NB4 (cell line): ENCODE data around the gene STIM1.

Source experiments
- DNase-seq: peaks from one replicate; pipeline ENCODE4 v3.0.0; 2010; ENCODE audit warnings: low read depth
- H3K4me3 ChIP-seq: one replicate; pipeline ENCODE4 v1.5.1; 2011; ENCODE audit warnings: mild to moderate bottlenecking, low read depth, low read length, moderate library complexity
- MYC ChIP-seq: IDR thresholded peaks from 2 replicates; pipeline ENCODE4 v1.6.1; 2011; ENCODE audit warnings: low read depth, low read length
- POLR2A ChIP-seq: IDR thresholded peaks from 2 replicates; pipeline ENCODE4 v1.6.1; 2011; ENCODE audit warnings: mild to moderate bottlenecking; ENCODE audit not compliant: insufficient read length; ENCODE audit errors: extremely low read depth
- TF ChIP-seq, protein P1 (sequence below): IDR thresholded peaks from 2 replicates; pipeline ENCODE4 v1.6.1; 2011; ENCODE audit warnings: low read depth, low read length
- TF ChIP-seq, protein P2 (sequence below): IDR thresholded peaks from one replicate; pipeline ENCODE4 v1.5.1; 2012; ENCODE audit warnings: low read depth, low read length

Gene STIM1

DNA sequence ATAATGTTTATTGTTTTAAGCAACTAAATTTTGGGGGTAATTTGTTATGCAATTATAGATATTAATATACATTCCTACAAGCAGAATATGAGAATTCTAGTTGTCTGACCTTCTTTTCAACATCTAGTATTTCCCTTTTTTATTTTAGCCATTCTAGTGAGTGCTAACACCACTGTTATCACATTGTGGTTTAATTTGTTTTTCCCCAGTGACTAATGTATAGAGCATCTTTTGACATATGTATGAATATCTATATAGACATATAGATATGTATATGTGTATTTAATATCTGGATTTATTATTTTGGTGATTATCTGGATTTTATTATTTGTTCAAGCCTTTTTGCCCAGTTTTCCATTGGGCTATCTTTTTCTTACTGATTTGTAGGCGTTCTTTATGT is 66.6 kb downstream of the STIM1 start:
- H3K4me3 ChIP-seq, result no peak overlapping the region
- TF ChIP-seq MYC (no peak), POLR2A (no peak)
- TF ChIP-seq, protein P1, sequence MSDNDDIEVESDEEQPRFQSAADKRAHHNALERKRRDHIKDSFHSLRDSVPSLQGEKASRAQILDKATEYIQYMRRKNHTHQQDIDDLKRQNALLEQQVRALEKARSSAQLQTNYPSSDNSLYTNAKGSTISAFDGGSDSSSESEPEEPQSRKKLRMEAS, result no peak
- TF ChIP-seq, protein P2, sequence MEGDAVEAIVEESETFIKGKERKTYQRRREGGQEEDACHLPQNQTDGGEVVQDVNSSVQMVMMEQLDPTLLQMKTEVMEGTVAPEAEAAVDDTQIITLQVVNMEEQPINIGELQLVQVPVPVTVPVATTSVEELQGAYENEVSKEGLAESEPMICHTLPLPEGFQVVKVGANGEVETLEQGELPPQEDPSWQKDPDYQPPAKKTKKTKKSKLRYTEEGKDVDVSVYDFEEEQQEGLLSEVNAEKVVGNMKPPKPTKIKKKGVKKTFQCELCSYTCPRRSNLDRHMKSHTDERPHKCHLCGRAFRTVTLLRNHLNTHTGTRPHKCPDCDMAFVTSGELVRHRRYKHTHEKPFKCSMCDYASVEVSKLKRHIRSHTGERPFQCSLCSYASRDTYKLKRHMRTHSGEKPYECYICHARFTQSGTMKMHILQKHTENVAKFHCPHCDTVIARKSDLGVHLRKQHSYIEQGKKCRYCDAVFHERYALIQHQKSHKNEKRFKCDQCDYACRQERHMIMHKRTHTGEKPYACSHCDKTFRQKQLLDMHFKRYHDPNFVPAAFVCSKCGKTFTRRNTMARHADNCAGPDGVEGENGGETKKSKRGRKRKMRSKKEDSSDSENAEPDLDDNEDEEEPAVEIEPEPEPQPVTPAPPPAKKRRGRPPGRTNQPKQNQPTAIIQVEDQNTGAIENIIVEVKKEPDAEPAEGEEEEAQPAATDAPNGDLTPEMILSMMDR, result no peak
- DNase-seq, result no peak

DNA sequence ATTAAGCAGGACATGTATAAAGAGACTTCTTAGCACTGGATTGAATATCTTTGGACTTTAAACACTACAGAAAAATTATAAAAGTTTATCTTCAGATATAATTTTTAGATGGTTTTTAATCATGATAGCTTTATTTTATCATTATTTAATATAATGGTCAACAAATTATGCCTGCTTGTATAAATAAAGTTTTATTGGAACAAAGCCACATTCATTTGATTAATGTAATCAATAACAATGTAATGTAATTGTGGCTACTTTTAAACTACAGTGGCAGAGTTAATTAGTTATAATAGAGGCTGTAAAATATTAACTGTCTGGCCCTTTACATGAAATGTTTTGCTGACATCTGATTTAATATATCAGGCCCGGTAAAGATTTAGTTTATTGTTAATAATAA is 70.0 kb downstream of the STIM1 start:
- DNase-seq, result no peak
- TF ChIP-seq, protein P1, result no peak
- TF ChIP-seq POLR2A, result no peak
- no peak for TF ChIP-seq MYC
- TF ChIP-seq, protein P2, result no peak

DNA sequence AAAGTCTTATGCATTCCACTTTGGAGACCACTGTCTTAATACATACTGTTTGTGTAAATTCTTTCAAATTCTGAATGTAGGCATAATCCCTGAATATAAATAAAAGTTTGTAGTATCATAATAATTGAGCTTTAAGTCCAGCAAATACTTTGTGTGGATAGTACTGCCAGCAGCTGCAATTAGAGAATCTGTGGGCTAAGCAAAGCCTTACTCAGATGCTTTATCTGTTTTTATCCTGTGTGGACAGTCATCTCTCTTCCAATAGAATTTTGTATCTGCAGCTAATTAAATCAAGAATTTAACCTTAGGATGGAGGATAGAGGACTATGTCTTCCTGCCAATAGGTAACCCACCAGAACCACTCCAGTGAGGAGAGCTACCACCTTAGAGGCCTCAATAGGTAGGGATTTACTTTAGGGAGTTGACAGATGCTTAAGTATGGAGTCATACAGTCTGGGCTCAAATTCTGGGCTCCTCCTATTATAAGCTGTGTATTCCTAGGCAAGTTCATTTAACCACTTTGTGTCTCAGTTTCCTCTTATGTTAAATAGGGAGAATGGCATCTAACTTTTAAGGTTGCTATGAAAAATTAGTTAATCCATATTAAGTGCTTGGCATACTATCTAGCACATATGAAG is 71.1 kb downstream of the STIM1 start:
- no peak for TF ChIP-seq POLR2A
- TF ChIP-seq MYC, result no peak
- TF ChIP-seq, protein P2, result no peak
- TF ChIP-seq, protein P1, result no peak
- no peak overlapping the region for H3K4me3 ChIP-seq
- no peak for DNase-seq

More for the DNA sequence above, 70.0 kb downstream of the STIM1 start:
- no peak overlapping the region for H3K4me3 ChIP-seq

DNA sequence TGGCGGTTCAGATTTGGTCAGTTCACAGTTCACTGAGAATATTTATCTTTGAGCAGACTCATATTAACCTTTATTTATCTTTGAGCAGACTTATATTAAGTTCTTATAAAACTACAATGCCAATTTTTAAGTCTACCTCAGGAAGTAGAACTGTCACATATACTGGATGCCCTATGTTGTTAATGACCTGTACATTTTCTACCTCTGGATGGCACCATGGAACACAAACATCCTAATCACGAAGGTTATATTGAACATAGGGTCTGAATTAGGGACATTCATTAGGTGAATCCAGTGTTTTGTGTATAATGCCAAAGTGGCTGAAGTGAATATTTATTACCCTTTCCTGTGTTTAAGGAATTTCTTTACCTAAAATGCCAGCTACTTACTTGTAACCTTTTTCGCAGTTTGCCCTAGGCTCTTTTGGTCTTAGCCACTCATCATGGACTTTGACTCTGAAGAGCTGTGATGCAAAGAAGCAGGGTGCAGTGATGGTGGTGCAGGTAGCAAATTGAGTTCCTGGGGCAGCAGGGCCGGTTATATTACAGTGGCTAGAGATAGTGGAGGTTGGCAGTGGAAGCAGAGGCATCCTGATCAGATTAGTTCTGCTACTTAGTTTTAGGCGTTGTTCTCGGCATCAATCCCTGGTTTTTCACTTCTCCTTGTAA is 71.8 kb downstream of the STIM1 start:
- TF ChIP-seq POLR2A, result no peak
- TF ChIP-seq, protein P2, result no peak
- TF ChIP-seq, protein P1, result no peak
- TF ChIP-seq MYC, result no peak
- no peak overlapping the region for H3K4me3 ChIP-seq
- no peak for DNase-seq

DNA sequence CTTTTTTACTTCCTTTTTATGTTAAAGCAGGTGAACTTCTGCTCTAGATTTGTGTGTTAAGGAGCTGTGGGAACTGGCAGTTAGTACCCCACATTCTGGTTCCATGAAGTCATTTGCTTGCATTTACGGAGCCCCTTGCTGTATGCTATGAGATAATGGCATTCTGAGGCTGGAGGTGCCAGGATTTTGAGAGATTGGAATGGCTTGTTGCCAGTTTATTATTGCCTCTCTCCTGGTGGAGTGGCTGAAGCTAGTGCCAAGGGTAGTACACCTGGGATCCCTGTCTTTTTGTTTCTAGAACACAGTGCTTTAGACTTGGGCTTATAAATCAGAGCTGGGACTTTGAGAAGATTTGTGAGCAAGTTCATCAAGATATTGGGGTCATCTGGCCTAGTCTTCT is 73.8 kb downstream of the STIM1 start:
- H3K4me3 ChIP-seq, result no peak overlapping the region
- TF ChIP-seq MYC, result no peak
- DNase-seq, result no peak

DNA sequence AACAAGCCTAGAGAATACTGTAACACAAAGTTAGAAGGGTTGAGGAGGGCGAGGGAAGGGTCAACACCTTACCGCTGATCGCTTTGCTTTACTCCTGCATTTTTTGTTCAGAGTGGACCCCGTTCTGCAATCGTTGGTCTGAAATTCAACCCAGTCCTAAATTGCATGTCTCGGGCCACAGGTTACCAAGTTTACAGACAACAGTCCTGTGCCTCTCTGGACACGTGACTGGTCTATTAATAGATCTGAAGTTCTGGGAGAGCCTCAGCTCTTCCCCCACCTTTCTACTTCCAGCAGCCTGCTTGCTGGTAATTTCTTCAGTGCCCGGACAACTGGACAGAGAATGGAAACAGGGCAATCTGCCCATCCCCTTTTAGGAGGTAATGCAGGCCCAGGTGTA is 74.2 kb downstream of the STIM1 start:
- TF ChIP-seq MYC, result no peak
- TF ChIP-seq, protein P1, result no peak
- TF ChIP-seq, protein P2, result no peak
- no peak for TF ChIP-seq POLR2A
- DNase-seq, result no peak
- no peak overlapping the region for H3K4me3 ChIP-seq
